Airway epithelial cell (primary cell): Measurements from ENCODE around the gene CDH19. TPM values are rescaled to one million over a fixed set of nuclear protein-coding genes. Genes with fewer than 3 reads are reported as not detected.

ENCODE experiments used
- total RNA-seq: library from RNA; depleted of rRNA; stranded (reverse); fragments of >200 nt; gene quantifications from 2 replicates; pipeline ENCODE4 v1.2.3, GENCODE V29; 2015

The CDH19 gene, protein sequence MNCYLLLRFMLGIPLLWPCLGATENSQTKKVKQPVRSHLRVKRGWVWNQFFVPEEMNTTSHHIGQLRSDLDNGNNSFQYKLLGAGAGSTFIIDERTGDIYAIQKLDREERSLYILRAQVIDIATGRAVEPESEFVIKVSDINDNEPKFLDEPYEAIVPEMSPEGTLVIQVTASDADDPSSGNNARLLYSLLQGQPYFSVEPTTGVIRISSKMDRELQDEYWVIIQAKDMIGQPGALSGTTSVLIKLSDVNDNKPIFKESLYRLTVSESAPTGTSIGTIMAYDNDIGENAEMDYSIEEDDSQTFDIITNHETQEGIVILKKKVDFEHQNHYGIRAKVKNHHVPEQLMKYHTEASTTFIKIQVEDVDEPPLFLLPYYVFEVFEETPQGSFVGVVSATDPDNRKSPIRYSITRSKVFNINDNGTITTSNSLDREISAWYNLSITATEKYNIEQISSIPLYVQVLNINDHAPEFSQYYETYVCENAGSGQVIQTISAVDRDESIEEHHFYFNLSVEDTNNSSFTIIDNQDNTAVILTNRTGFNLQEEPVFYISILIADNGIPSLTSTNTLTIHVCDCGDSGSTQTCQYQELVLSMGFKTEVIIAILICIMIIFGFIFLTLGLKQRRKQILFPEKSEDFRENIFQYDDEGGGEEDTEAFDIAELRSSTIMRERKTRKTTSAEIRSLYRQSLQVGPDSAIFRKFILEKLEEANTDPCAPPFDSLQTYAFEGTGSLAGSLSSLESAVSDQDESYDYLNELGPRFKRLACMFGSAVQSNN
- 0.14 TPM in 1 of 2 replicates, not detected in the other for total RNA-seq

DNA sequence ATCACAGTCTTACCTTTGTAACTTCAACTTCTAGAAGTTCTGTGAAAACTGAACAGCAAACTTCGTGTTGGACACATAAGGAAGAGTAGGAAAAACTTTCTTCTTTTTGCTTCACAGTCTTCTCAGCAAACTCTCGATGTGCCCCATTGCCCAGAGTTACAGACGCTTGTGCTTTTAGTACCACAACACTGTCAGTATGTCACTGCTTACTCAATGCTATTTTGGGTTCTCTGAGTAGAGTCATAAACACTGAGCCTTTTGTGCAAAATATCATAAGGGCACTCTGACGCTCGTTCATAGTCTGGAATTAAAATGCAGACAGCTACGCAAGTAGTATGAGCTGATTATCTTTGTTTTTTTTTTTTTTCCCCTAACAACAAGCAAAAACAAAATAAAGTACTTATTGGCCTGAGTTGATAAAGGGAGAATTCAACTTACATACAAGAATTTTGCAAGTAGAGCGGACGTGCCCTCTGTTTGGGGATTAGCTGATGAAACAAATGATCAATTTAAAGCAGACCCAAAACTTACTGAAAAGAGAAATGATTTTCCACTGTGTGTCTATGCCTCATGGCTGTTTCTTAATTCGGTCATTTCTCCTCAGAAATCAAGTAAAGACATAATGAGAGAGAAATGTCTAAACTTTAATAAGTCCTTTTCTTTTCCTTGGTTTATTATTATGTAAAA, at the start of gene CDH19:
Gene CDH19, minus strand, starts transcription at position 150 of the 687 bp plus-strand sequence. CDS start 31,886 bp downstream, outside the sequence.

